K562 (cell line): ENCODE measurements around the gene MAP3K6. TPM values are rescaled to one million over a fixed set of nuclear protein-coding genes. Genes with fewer than 3 reads are reported as not detected.
A peak's percentile ranks its signal among the peaks of the same experiment; 100 is the strongest.

ENCODE experiments used
- ASH1L ChIP-seq: fragments of 450-650 bp; IDR thresholded peaks from 2 replicates; pipeline ENCODE4 v1.6.1; 2018; ENCODE audit warnings: borderline replicate concordance, mild to moderate bottlenecking, low read depth; ENCODE audit not compliant: partially characterized antibody
- CEBPB ChIP-seq: fragments of 450-650 bp; IDR thresholded peaks from 2 replicates; pipeline ENCODE4 v1.6.1; 2016; ENCODE audit warnings: missing genetic modification characterization, missing compliant biosample characterization
- CREB1 ChIP-seq, 2 experiments: sonication (generic) in 1 of 2; formaldehyde crosslinking in 1 of 2; IDR thresholded peaks; 2 replicates each; pipeline versions ENCODE4 v1.6.1 to v1.8.0; 2012 to 2022; ENCODE audit warnings: inconsistent platforms in 1 of 2, mild to moderate bottlenecking in 1 of 2, missing genetic modification reagents in 1 of 2, moderate library complexity in 1 of 2
- FIP1L1 ChIP-seq: fragments of 200-400 bp; formaldehyde crosslinking; IDR thresholded peaks from 2 replicates; pipeline ENCODE4 v1.6.1; 2018; ENCODE audit warnings: mild to moderate bottlenecking, low read depth, low read length; ENCODE audit not compliant: poor library complexity, severe bottlenecking
- GMEB1 ChIP-seq: fragments of 250-450 bp; sonication (Bioruptor Pico); IDR thresholded peaks from 2 replicates; pipeline ENCODE4 v1.4.0; 2020; ENCODE audit warnings: mild to moderate bottlenecking
- HMG20A ChIP-seq: fragments of 450-650 bp; formaldehyde crosslinking; conservative IDR thresholded peaks from 2 replicates; pipeline ENCODE4 v1.4.0; 2020; ENCODE audit warnings: mild to moderate bottlenecking, mixed read lengths
- LEF1 ChIP-seq: fragments of 450-650 bp; IDR thresholded peaks from 2 replicates; pipeline ENCODE4 v1.6.1; 2016; ENCODE audit warnings: mild to moderate bottlenecking
- MED1 ChIP-seq: sonication (generic); formaldehyde crosslinking; IDR thresholded peaks from 2 replicates; pipeline ENCODE4 v1.8.1; 2023; ENCODE audit warnings: missing genetic modification reagents, borderline replicate concordance
- NRF1 ChIP-seq, 2 experiments: fragments of 450-650 bp; IDR thresholded peaks in 1 of 2; conservative IDR thresholded peaks in 1 of 2; 2 replicates each; pipeline ENCODE4 v1.6.1; 2014; ENCODE audit warnings: mild to moderate bottlenecking in 2 of 2
- POLR3A ChIP-seq: IDR thresholded peaks from 2 replicates; pipeline ENCODE4 v1.6.1; 2011; ENCODE audit warnings: borderline replicate concordance, mild to moderate bottlenecking, moderate library complexity; ENCODE audit not compliant: insufficient read length, insufficient read depth; ENCODE audit errors: extremely low read depth
- SIX5 ChIP-seq, 2 experiments: IDR thresholded peaks; 2 replicates each; pipeline ENCODE4 v1.6.1; 2011; ENCODE audit warnings: low read length in 2 of 2, borderline replicate concordance in 1 of 2, low read depth in 1 of 2, mild to moderate bottlenecking in 1 of 2, moderate library complexity in 1 of 2; ENCODE audit not compliant: insufficient read depth in 1 of 2
- ZEB2 ChIP-seq: fragments of 450-650 bp; IDR thresholded peaks from 2 replicates; pipeline ENCODE4 v1.6.1; 2016
- ZNF583 ChIP-seq: fragments of 250-450 bp; sonication (Bioruptor Pico); IDR thresholded peaks from 2 replicates; pipeline ENCODE4 v1.4.0; 2020
- polyA plus RNA-seq, 8 experiments: library from polyadenylated mRNA; depleted of rRNA in 4 of 8; stranded (reverse) in 5 of 8; unstranded in 3 of 8; fragments of >200 nt; fragmentation: Nextera tagmentation in 2 of 8; fragmentation: Illumina TruSeq in 1 of 8; extraction: Ambion mirVana in 2 of 8; extraction: Trizol in 1 of 8; gene quantifications; 2 replicates each; pipeline versions ENCODE4 v1.2.1 to v1.2.3, GENCODE V29; 2011 to 2014; ENCODE audit warnings: inconsistent platforms in 1 of 8, missing spikeins in 1 of 8
- total RNA-seq, 7 experiments: library from RNA; depleted of rRNA in 6 of 7; stranded (reverse); fragments of >200 nt in 6 of 7; fragmentation: Illumina TruSeq in 2 of 7; extraction: Trizol in 2 of 7; gene quantifications; 2 replicates each; pipeline versions ENCODE4 v1.2.1 to v1.2.3, GENCODE V29; 2011 to 2021; ENCODE audit warnings: low replicate concordance in 1 of 7
- TF ChIP-seq, protein P1 (sequence below): fragments of 450-650 bp; formaldehyde crosslinking; IDR thresholded peaks from 2 replicates; pipeline ENCODE4 v1.4.0; 2022; ENCODE audit warnings: mild to moderate bottlenecking, moderate library complexity

The MAP3K6 gene
- total and polyA plus RNA-seq, 9 of the 15 experiments (the other 6 are each of a cell fraction or from before 2014, with no cell fraction given) = 0.99 to 21.9 (median 7.0) TPM

DNA sequence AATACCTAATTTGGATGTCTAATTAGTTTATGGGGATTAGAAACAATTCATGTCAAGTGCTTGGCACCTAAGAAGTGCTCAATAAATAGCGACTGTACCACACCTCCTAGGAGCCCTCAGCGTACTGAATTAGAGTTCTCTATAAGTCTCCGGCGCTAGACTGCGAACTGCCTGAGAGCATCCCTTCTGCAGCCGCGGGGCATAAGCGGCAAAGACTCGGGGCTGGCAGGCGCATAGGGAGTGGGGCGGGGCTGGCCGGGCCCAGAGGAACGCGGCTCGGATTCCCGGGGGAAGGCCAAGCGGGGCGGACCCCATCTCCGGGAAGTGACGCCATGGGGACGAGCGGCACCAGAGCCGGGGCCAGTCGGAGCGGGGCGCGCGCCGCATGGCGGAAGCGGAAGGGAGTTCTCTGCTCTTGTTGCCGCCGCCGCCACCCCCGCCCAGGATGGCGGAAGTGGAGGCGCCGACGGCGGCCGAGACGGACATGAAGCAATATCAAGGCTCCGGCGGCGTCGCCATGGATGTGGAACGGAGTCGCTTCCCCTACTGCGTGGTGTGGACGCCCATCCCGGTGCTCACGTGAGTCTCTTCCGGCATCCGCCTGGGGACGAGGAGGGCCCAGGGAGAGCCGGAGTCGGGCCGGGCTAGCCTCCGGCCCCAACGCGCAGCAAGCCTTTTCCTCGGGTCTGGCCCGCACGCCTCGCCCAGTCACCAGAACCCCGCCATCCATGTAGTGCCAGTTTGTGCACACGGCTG is 44.8 kb downstream of the MAP3K6 start, which contains the start of gene TMEM222 (continued):
- peak; percentile 81 for TF ChIP-seq GMEB1 (CRISPR knock-in tag)
- no peak for TF ChIP-seq HMG20A (CRISPR knock-in tag)
- no peak for TF ChIP-seq POLR3A
- peak; percentile 58 to 60; a peak in 3 of 4 replicates for TF ChIP-seq SIX5 (IDR thresholded peaks at IDR 0.05; ENCODE audit: borderline replicate concordance in 1 of 2, insufficient read depth in 1 of 2, low read depth in 1 of 2, low read length in 2 of 2)
- peak; percentile 82; the same call in 1 of the 2 replicates for TF ChIP-seq ZNF583 (CRISPR knock-in tag)
- TF ChIP-seq, protein P1, sequence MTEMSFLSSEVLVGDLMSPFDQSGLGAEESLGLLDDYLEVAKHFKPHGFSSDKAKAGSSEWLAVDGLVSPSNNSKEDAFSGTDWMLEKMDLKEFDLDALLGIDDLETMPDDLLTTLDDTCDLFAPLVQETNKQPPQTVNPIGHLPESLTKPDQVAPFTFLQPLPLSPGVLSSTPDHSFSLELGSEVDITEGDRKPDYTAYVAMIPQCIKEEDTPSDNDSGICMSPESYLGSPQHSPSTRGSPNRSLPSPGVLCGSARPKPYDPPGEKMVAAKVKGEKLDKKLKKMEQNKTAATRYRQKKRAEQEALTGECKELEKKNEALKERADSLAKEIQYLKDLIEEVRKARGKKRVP (CRISPR knock-in tag) = peak; percentile 43
- TF ChIP-seq ZEB2 = peak; percentile 99
- TF ChIP-seq FIP1L1 = peak; percentile 99
- 0 out of 2 replicates have a peak, but pooled peaks have one; percentile 35 for TF ChIP-seq LEF1
- peak; percentile 69 to 79 for TF ChIP-seq NRF1 (conservative IDR thresholded peaks at IDR 0.05 in 1 of 2, IDR thresholded peaks at IDR 0.05 in 1 of 2)
- TF ChIP-seq MED1 (CRISPR knock-in tag) = no peak
- TF ChIP-seq ASH1L = peak; percentile 64
- TF ChIP-seq CREB1 (IDR thresholded peaks at IDR 0.05) = peak; percentile 95
- TF ChIP-seq CREB1 (CRISPR knock-in tag; IDR thresholded peaks at IDR 0.05) = peak; percentile 99
- TF ChIP-seq CEBPB (tag) = peak; percentile 98
